Neural progenitor cell (in vitro differentiated cells): Measurements from ENCODE around the gene FOXI1. TPM values are rescaled to one million over a fixed set of nuclear protein-coding genes. Genes with fewer than 3 reads are reported as not detected.

Experiments used
- DNase-seq: peaks from one replicate; pipeline ENCODE4 v3.0.0-alpha.2; 2016; ENCODE audit warnings: low spot score
- H2AFZ ChIP-seq: fragments of 200-600 bp; sonication (generic); replicated peaks from 2 replicates; pipeline ENCODE4 v1.6.1; 2016; ENCODE audit warnings: antibody characterized with exemption
- H3F3A ChIP-seq: fragments of 200-600 bp; sonication (generic); 2 replicates; pipeline ENCODE4 v1.6.1; 2016; ENCODE audit warnings: antibody characterized with exemption, low read depth
- H3K27ac ChIP-seq: fragments of 200-600 bp; sonication (generic); 2 replicates; pipeline ENCODE4 v1.5.1; 2016; ENCODE audit warnings: mild to moderate bottlenecking
- H3K27me3 ChIP-seq: fragments of 200-600 bp; sonication (generic); 2 replicates; pipeline ENCODE4 v1.6.1; 2016; ENCODE audit warnings: mild to moderate bottlenecking, moderate library complexity
- H3K36me3 ChIP-seq: fragments of 200-600 bp; sonication (generic); 2 replicates; pipeline ENCODE4 v1.5.1; 2016
- H3K4me1 ChIP-seq: fragments of 200-600 bp; sonication (generic); 2 replicates; pipeline ENCODE4 v1.6.1; 2016; ENCODE audit warnings: mixed run types
- H3K4me2 ChIP-seq: fragments of 200-600 bp; sonication (generic); 2 replicates; pipeline ENCODE4 v1.6.1; 2016
- H3K4me3 ChIP-seq: fragments of 200-600 bp; sonication (generic); 2 replicates; pipeline ENCODE4 v1.5.1; 2016
- H3K79me2 ChIP-seq: fragments of 200-600 bp; sonication (generic); 2 replicates; pipeline ENCODE4 v1.6.1; 2016; ENCODE audit warnings: low read depth
- H3K9ac ChIP-seq: fragments of 200-600 bp; sonication (generic); 2 replicates; pipeline ENCODE4 v1.6.1; 2016
- H3K9me3 ChIP-seq: fragments of 200-600 bp; sonication (generic); 2 replicates; pipeline ENCODE4 v1.5.1; 2016; ENCODE audit warnings: low read depth
- H4K20me1 ChIP-seq: fragments of 200-600 bp; sonication (generic); 2 replicates; pipeline ENCODE4 v1.6.1; 2016; ENCODE audit warnings: low read depth
- H3K27ac Mint-ChIP-seq: 3 replicates; pipeline ENCODE4 v1.8.0; 2021; ENCODE audit warnings: mixed read lengths
- H3K27me3 Mint-ChIP-seq: 2 replicates; pipeline ENCODE4 v1.8.0; 2022; ENCODE audit warnings: low read depth, mild to moderate bottlenecking, inconsistent platforms, moderate library complexity, mixed read lengths; ENCODE audit not compliant: insufficient read depth
- H3K36me3 Mint-ChIP-seq: 3 replicates; pipeline ENCODE4 v1.8.0; 2021; ENCODE audit warnings: mixed read lengths
- H3K4me1 Mint-ChIP-seq: 3 replicates; pipeline ENCODE4 v1.8.0; 2021; ENCODE audit warnings: mixed read lengths
- H3K4me3 Mint-ChIP-seq: 3 replicates; pipeline ENCODE4 v1.8.0; 2021; ENCODE audit warnings: mild to moderate bottlenecking, moderate library complexity, mixed read lengths
- H3K9me3 Mint-ChIP-seq: 3 replicates; pipeline ENCODE4 v1.8.0; 2020; ENCODE audit warnings: mixed read lengths
- CTCF ChIP-seq: fragments of 200-600 bp; sonication (generic); IDR thresholded peaks from 2 replicates; pipeline ENCODE4 v1.5.1; 2017; ENCODE audit warnings: antibody characterized with exemption, mild to moderate bottlenecking
- EZH2 ChIP-seq: fragments of 200-600 bp; sonication (generic); IDR thresholded peaks from 2 replicates; pipeline ENCODE4 v1.6.1; 2017; ENCODE audit warnings: antibody characterized with exemption, mild to moderate bottlenecking, moderate library complexity
- EZH2phosphoT487 ChIP-seq: fragments of 200-600 bp; sonication (generic); IDR thresholded peaks from 2 replicates; pipeline ENCODE4 v1.6.1; 2017; ENCODE audit warnings: antibody characterized with exemption
- total RNA-seq: library from RNA; depleted of rRNA; stranded (reverse); fragments of >200 nt; gene quantifications from 2 replicates; pipeline ENCODE4 v1.2.3, GENCODE V29; 2015; ENCODE audit warnings: low replicate concordance

Gene FOXI1
- total RNA-seq, 1 donor from 2014 or later, result not detected

GRCh38 chr5:170111088-170111785, 5.5 kb downstream of the FOXI1 start:
- no peaks in the 10 kb centered on the region for H3K36me3 Mint-ChIP-seq
- Histone ChIP-seq H3F3A (peaks cover 8% of the 10 kb centered on the region), H3K36me3 (no peaks in the 10 kb centered on the region), H2AFZ (no peak overlapping the region), H3K27ac (no peak overlapping the region), H4K20me1 (no peaks in the 10 kb centered on the region), H3K27me3 (peaks cover 68% of the 10 kb centered on the region), H3K4me3 (no peak overlapping the region), H3K4me2 (no peak overlapping the region), H3K9me3 (no peaks in the 10 kb centered on the region), H3K4me1 (peaks cover 28% of the 10 kb centered on the region), H3K9ac (no peak overlapping the region), H3K79me2 (no peaks in the 10 kb centered on the region)
- H3K27me3 Mint-ChIP-seq, result peaks cover 9% of the 10 kb centered on the region
- H3K27ac Mint-ChIP-seq, result no peak overlapping the region
- H3K4me3 Mint-ChIP-seq, result no peak overlapping the region
- H3K9me3 Mint-ChIP-seq, result peaks cover 5% of the 10 kb centered on the region
- peaks cover 33% of the 10 kb centered on the region for H3K4me1 Mint-ChIP-seq
- TF ChIP-seq CTCF (no peak), EZH2phosphoT487 (no peak), EZH2 (no peak)
- no peak for DNase-seq

- H3F3A ChIP-seq, result peaks cover 8% of the 10 kb centered on the region
- TF ChIP-seq EZH2phosphoT487 (no peak), CTCF (no peak), EZH2 (no peak)
- H4K20me1 ChIP-seq, result no peaks in the 10 kb centered on the region
- DNase-seq, result no peak
- peaks cover 5% of the 10 kb centered on the region for H3K9me3 Mint-ChIP-seq
- no peak overlapping the region for H3K27ac ChIP-seq
- peak overlapping the region; percentile 47 for H3K27ac Mint-ChIP-seq
- H3K9ac ChIP-seq, result no peak overlapping the region
- peaks cover 33% of the 10 kb centered on the region for H3K4me1 Mint-ChIP-seq
- H3K27me3 ChIP-seq, result peaks cover 51% of the 10 kb centered on the region
- no peaks in the 10 kb centered on the region for H3K9me3 ChIP-seq
- peak overlapping the region; percentile 82 for H2AFZ ChIP-seq
- no peak overlapping the region for H3K4me3 ChIP-seq
- H3K36me3 ChIP-seq, result no peaks in the 10 kb centered on the region
- H3K4me3 Mint-ChIP-seq, result no peak overlapping the region
- peaks cover 7% of the 10 kb centered on the region for H3K27me3 Mint-ChIP-seq
- peak overlapping the region; percentile 23 for H3K4me2 ChIP-seq
- peaks cover 28% of the 10 kb centered on the region for H3K4me1 ChIP-seq
- H3K36me3 Mint-ChIP-seq, result no peaks in the 10 kb centered on the region
- H3K79me2 ChIP-seq, result no peaks in the 10 kb centered on the region
Measured at GRCh38 chr5:170112876-170113521, 7.3 kb downstream of the FOXI1 start.

- Histone ChIP-seq H3K79me2 (no peaks in the 10 kb centered on the region), H3F3A (peaks cover 8% of the 10 kb centered on the region), H3K9ac (no peak overlapping the region), H3K4me2 (peak overlapping the region; percentile 23), H3K4me1 (peaks cover 28% of the 10 kb centered on the region), H3K36me3 (no peaks in the 10 kb centered on the region), H3K4me3 (no peak overlapping the region), H3K27me3 (peaks cover 46% of the 10 kb centered on the region), H4K20me1 (no peaks in the 10 kb centered on the region), H3K27ac (no peak overlapping the region), H2AFZ (peak overlapping the region; percentile 82), H3K9me3 (no peaks in the 10 kb centered on the region)
- H3K9me3 Mint-ChIP-seq, result peaks cover 5% of the 10 kb centered on the region
- no peak overlapping the region for H3K4me3 Mint-ChIP-seq
- DNase-seq, result no peak
- TF ChIP-seq EZH2 (no peak), CTCF (no peak), EZH2phosphoT487 (no peak)
- peak overlapping the region; percentile 47 for H3K27ac Mint-ChIP-seq
- H3K27me3 Mint-ChIP-seq, result peaks cover 9% of the 10 kb centered on the region
- H3K36me3 Mint-ChIP-seq, result no peaks in the 10 kb centered on the region
- H3K4me1 Mint-ChIP-seq, result peaks cover 33% of the 10 kb centered on the region
Measured at GRCh38 chr5:170113522-170113900, 7.8 kb downstream of the FOXI1 start.
